WTC11 (cell line): ENCODE data around the gene SLC5A12. TPM values are rescaled to one million over a fixed set of nuclear protein-coding genes. Genes with fewer than 3 reads are reported as not detected.

Experiments
- ATAC-seq: fragments of 200-7000 bp; cut with Tn5 transposase; 2 replicates; pipeline ENCODE4 v1.10.0; 2021; ENCODE audit warnings: mild to moderate bottlenecking, moderate library complexity
- CTCF ChIA-PET: fragments of 300-600 bp; sonication (Branson Sonifier 250); formaldehyde crosslinking; loops from one replicate; lab custom pipeline; 2021; ENCODE audit warnings: antibody characterized with exemption; lab: Charles Lee
- POLR2A ChIA-PET: fragments of 350-600 bp; sonication (Branson Sonifier 250); formaldehyde crosslinking; loops from one replicate; lab custom pipeline; 2021; ENCODE audit warnings: antibody characterized with exemption; lab: Charles Lee
- DNase-seq: peaks from one replicate; pipeline ENCODE4 v3.0.0; 2021; ENCODE audit warnings: low spot score
- H3K27ac Mint-ChIP-seq: 2 replicates; pipeline ENCODE4 v1.8.0; 2021; ENCODE audit warnings: mixed read lengths
- H3K27me3 Mint-ChIP-seq: 2 replicates; pipeline ENCODE4 v1.8.0; 2021; ENCODE audit warnings: low read depth, mild to moderate bottlenecking, moderate library complexity, mixed read lengths
- H3K36me3 Mint-ChIP-seq: 2 replicates; pipeline ENCODE4 v1.8.0; 2021; ENCODE audit warnings: mixed read lengths
- H3K4me1 Mint-ChIP-seq: 2 replicates; pipeline ENCODE4 v1.8.0; 2022; ENCODE audit warnings: mixed read lengths
- H3K4me3 Mint-ChIP-seq: 2 replicates; pipeline ENCODE4 v1.8.0; 2021; ENCODE audit warnings: mild to moderate bottlenecking, moderate library complexity, mixed read lengths
- H3K9me3 Mint-ChIP-seq: 2 replicates; pipeline ENCODE4 v1.8.0; 2021; ENCODE audit warnings: mixed read lengths
- ATF6 ChIP-seq: sonication (generic); formaldehyde crosslinking; IDR thresholded peaks from 2 replicates; pipeline ENCODE4 v1.8.1; 2023; ENCODE audit warnings: mild to moderate bottlenecking, missing genetic modification reagents
- E2F5 ChIP-seq: sonication (generic); formaldehyde crosslinking; IDR thresholded peaks from 2 replicates; pipeline ENCODE4 v1.8.1; 2022; ENCODE audit warnings: mild to moderate bottlenecking, moderate library complexity, missing genetic modification reagents
- ELF4 ChIP-seq: sonication (generic); formaldehyde crosslinking; IDR thresholded peaks from 2 replicates; pipeline ENCODE4 v1.8.1; 2022; ENCODE audit warnings: low read depth, mild to moderate bottlenecking, moderate library complexity, missing genetic modification reagents
- GABPB1 ChIP-seq: sonication (generic); formaldehyde crosslinking; IDR thresholded peaks from 2 replicates; pipeline ENCODE4 v1.8.1; 2023; ENCODE audit warnings: mild to moderate bottlenecking, missing genetic modification reagents
- IRF2 ChIP-seq: sonication (generic); formaldehyde crosslinking; IDR thresholded peaks from 2 replicates; pipeline ENCODE4 v1.8.0; 2022; ENCODE audit warnings: low read depth, missing genetic modification reagents, borderline replicate concordance
- JUN ChIP-seq: sonication (generic); formaldehyde crosslinking; IDR thresholded peaks from 2 replicates; pipeline ENCODE4 v1.8.0; 2023; ENCODE audit warnings: mild to moderate bottlenecking, missing genetic modification reagents
- KAT7 ChIP-seq: sonication (generic); formaldehyde crosslinking; IDR thresholded peaks from 2 replicates; pipeline ENCODE4 v1.8.1; 2023; ENCODE audit warnings: missing genetic modification reagents, mild to moderate bottlenecking, borderline replicate concordance
- NFE2L1 ChIP-seq: sonication (generic); formaldehyde crosslinking; IDR thresholded peaks from 2 replicates; pipeline ENCODE4 v1.8.1; 2023; ENCODE audit warnings: missing genetic modification reagents
- NR2C2 ChIP-seq: sonication (generic); formaldehyde crosslinking; IDR thresholded peaks from 2 replicates; pipeline ENCODE4 v1.8.0; 2022; ENCODE audit warnings: mild to moderate bottlenecking, missing genetic modification reagents
- NR3C1 ChIP-seq: sonication (generic); formaldehyde crosslinking; conservative IDR thresholded peaks from 2 replicates; pipeline ENCODE4 v1.8.1; 2023; ENCODE audit warnings: low read depth, mild to moderate bottlenecking, missing genetic modification reagents
- PRRX2 ChIP-seq: fragments of 250-450 bp; sonication (Bioruptor Pico); IDR thresholded peaks from 2 replicates; pipeline ENCODE4 v1.8.0; 2021; ENCODE audit warnings: mild to moderate bottlenecking
- RELA ChIP-seq: sonication (generic); formaldehyde crosslinking; IDR thresholded peaks from 2 replicates; pipeline ENCODE4 v1.8.1; 2022; ENCODE audit warnings: missing genetic modification reagents, mild to moderate bottlenecking, borderline replicate concordance
- TEAD4 ChIP-seq: sonication (generic); formaldehyde crosslinking; IDR thresholded peaks from 2 replicates; pipeline ENCODE4 v1.8.0; 2022; ENCODE audit warnings: mild to moderate bottlenecking, missing genetic modification reagents
- ZBTB21 ChIP-seq: sonication (generic); formaldehyde crosslinking; IDR thresholded peaks from 2 replicates; pipeline ENCODE4 v1.8.1; 2023; ENCODE audit warnings: mild to moderate bottlenecking, missing genetic modification reagents, borderline replicate concordance
- ZMAT4 ChIP-seq: fragments of 250-450 bp; sonication (Bioruptor Pico); IDR thresholded peaks from 2 replicates; pipeline ENCODE4 v1.9.0; 2021; ENCODE audit warnings: mild to moderate bottlenecking
- ZNF121 ChIP-seq: sonication (generic); formaldehyde crosslinking; IDR thresholded peaks from 2 replicates; pipeline ENCODE4 v1.8.0; 2023; ENCODE audit warnings: missing genetic modification reagents
- ZNF263 ChIP-seq: sonication (generic); formaldehyde crosslinking; IDR thresholded peaks from 2 replicates; pipeline ENCODE4 v1.8.1; 2022; ENCODE audit warnings: low read depth, mild to moderate bottlenecking, moderate library complexity, missing genetic modification reagents
- ZNF396 ChIP-seq: fragments of 250-450 bp; sonication (Bioruptor Pico); IDR thresholded peaks from 2 replicates; pipeline ENCODE4 v1.8.0; 2021; ENCODE audit warnings: mild to moderate bottlenecking, moderate library complexity, borderline replicate concordance
- total RNA-seq: library from RNA; stranded (reverse); gene quantifications from 3 replicates; pipeline ENCODE4 v1.2.3, GENCODE V29; 2021
- TF ChIP-seq, protein P1 (sequence below): sonication (generic); formaldehyde crosslinking; IDR thresholded peaks from 2 replicates; pipeline ENCODE4 v1.8.0; 2022; ENCODE audit warnings: mild to moderate bottlenecking, missing genetic modification reagents
- TF ChIP-seq, protein P2 (sequence below): fragments of 250-450 bp; sonication (Bioruptor Pico); conservative IDR thresholded peaks from 2 replicates; pipeline ENCODE4 v1.9.0; 2021; ENCODE audit warnings: mild to moderate bottlenecking
- TF ChIP-seq, protein P3 (sequence below): sonication (generic); formaldehyde crosslinking; conservative IDR thresholded peaks from 2 replicates; pipeline ENCODE4 v1.8.1; 2023; ENCODE audit warnings: mild to moderate bottlenecking, low read depth, missing genetic modification reagents, moderate library complexity
- TF ChIP-seq, protein P4 (sequence below): sonication (generic); formaldehyde crosslinking; IDR thresholded peaks from 2 replicates; pipeline ENCODE4 v1.8.0; 2022; ENCODE audit warnings: mild to moderate bottlenecking, missing genetic modification reagents
- TF ChIP-seq, protein P5 (sequence below): sonication (generic); formaldehyde crosslinking; conservative IDR thresholded peaks from 2 replicates; pipeline ENCODE4 v1.8.1; 2022; ENCODE audit warnings: mild to moderate bottlenecking, missing genetic modification reagents

The SLC5A12 gene
- total RNA-seq, 1 experiment from 2014 or later: 1.9 TPM

DNA sequence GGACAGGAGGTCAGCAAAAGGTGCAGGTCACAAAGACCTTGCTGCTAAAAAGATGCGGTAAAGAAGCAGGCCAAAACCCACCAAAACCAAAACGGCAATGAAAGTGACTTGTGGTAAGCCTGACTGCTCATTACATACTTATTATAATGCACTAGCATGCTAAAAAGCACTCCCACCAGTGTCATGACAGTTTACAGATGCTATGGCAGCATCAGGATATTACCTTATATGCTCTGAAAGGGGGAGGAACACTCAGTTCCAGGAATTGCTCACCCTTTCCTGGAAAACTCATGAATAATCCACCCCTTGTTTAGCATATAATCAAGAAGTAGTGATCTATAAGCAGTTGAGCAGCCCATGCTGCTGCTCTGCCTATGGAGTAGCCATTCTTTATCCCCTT, 45.2 kb upstream of the SLC5A12 start:
- no peak for ATAC-seq
- Mint-ChIP-seq H3K4me1 (peaks cover 12% of the 10 kb centered on the region), H3K9me3 (peaks cover 4% of the 10 kb centered on the region), H3K27ac (no peak overlapping the region), H3K36me3 (no peaks in the 10 kb centered on the region), H3K4me3 (no peak overlapping the region), H3K27me3 (peaks cover 4% of the 10 kb centered on the region; the same call in 1 of the 2 replicates)
- TF ChIP-seq, protein P1, sequence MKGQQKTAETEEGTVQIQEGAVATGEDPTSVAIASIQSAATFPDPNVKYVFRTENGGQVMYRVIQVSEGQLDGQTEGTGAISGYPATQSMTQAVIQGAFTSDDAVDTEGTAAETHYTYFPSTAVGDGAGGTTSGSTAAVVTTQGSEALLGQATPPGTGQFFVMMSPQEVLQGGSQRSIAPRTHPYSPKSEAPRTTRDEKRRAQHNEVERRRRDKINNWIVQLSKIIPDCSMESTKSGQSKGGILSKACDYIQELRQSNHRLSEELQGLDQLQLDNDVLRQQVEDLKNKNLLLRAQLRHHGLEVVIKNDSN (CRISPR knock-in tag): no peak
- TF ChIP-seq JUN (CRISPR knock-in tag) (no peak), ZNF263 (CRISPR knock-in tag) (no peak), GABPB1 (CRISPR knock-in tag) (no peak), NR2C2 (CRISPR knock-in tag) (no peak), ZNF396 (CRISPR knock-in tag) (no peak), PRRX2 (no peak), ATF6 (no peak), ZMAT4 (CRISPR knock-in tag) (no peak), RELA (CRISPR knock-in tag) (no peak), NFE2L1 (CRISPR knock-in tag) (no peak), ZBTB21 (CRISPR knock-in tag) (no peak), IRF2 (CRISPR knock-in tag) (no peak), ZNF121 (CRISPR knock-in tag) (no peak), ELF4 (no peak), KAT7 (CRISPR knock-in tag) (no peak)
- TF ChIP-seq, protein P2, sequence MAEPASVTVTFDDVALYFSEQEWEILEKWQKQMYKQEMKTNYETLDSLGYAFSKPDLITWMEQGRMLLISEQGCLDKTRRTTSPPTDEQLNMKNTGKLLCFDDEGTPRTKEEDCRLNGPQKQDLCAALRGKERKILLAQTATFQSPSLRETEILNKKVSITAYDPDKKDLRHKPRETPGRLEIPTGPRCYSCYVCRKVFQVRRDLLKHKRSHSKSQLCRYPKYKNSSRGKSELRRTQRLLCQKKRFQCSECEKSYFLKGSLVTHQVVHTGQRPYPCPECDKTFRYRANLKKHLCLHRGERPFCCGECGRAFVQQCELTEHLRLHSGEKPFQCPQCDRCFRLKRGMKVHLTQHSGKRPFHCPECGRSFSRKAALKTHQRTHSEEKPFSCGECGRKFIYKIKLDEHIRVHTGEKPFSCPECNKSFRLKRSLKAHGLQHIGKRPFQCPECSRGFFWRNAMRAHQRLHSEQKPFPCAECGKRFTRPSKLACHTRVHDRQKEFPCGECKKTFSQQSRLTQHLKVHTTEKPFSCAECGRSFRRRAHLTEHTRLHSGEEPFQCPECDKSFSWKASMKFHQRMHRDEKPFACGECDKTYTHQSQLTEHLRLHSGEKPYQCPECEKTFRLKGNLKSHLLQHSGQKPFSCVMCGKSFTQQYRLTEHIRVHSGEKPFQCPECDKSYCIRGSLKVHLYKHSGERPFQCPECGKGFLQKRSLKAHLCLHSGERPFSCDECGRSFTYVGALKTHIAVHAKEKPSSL (CRISPR knock-in tag): no peak
- TF ChIP-seq, protein P3, sequence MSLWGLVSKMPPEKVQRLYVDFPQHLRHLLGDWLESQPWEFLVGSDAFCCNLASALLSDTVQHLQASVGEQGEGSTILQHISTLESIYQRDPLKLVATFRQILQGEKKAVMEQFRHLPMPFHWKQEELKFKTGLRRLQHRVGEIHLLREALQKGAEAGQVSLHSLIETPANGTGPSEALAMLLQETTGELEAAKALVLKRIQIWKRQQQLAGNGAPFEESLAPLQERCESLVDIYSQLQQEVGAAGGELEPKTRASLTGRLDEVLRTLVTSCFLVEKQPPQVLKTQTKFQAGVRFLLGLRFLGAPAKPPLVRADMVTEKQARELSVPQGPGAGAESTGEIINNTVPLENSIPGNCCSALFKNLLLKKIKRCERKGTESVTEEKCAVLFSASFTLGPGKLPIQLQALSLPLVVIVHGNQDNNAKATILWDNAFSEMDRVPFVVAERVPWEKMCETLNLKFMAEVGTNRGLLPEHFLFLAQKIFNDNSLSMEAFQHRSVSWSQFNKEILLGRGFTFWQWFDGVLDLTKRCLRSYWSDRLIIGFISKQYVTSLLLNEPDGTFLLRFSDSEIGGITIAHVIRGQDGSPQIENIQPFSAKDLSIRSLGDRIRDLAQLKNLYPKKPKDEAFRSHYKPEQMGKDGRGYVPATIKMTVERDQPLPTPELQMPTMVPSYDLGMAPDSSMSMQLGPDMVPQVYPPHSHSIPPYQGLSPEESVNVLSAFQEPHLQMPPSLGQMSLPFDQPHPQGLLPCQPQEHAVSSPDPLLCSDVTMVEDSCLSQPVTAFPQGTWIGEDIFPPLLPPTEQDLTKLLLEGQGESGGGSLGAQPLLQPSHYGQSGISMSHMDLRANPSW (CRISPR knock-in tag): no peak
- DNase-seq: no peak
- ChIA-PET CTCF (no interaction called here), POLR2A (no interaction called here)

DNA sequence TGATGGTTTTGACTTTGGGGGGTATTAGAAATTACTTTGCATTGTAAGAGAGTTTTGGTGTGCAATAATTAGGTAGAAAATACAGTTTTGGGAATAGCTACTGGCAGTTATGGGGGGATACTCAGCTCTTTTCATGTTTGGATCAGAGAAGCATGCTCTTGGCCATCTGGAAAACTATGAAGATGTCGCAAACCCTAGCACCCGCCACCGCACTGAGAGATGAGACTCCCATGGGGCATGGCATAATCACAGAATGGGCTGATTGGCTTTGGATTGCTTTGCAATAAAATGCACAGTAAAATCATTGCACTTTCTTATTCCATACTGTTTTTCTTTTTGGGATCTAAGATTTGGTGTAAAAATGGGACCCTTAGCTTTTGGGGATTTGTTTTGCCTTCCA, 43.5 kb upstream of the SLC5A12 start:
- no peak for DNase-seq
- Mint-ChIP-seq H3K36me3 (no peaks in the 10 kb centered on the region), H3K27ac (no peak overlapping the region), H3K4me1 (peaks cover 20% of the 10 kb centered on the region), H3K9me3 (peaks cover 4% of the 10 kb centered on the region), H3K27me3 (peaks cover 4% of the 10 kb centered on the region; the same call in 1 of the 2 replicates), H3K4me3 (no peak overlapping the region)
- ChIA-PET POLR2A (no interaction called here), CTCF (no interaction called here)
- no peak for ATAC-seq
- TF ChIP-seq NR3C1: no peak
- TF ChIP-seq E2F5: no peak
- TF ChIP-seq, protein P4, sequence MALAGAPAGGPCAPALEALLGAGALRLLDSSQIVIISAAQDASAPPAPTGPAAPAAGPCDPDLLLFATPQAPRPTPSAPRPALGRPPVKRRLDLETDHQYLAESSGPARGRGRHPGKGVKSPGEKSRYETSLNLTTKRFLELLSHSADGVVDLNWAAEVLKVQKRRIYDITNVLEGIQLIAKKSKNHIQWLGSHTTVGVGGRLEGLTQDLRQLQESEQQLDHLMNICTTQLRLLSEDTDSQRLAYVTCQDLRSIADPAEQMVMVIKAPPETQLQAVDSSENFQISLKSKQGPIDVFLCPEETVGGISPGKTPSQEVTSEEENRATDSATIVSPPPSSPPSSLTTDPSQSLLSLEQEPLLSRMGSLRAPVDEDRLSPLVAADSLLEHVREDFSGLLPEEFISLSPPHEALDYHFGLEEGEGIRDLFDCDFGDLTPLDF (CRISPR knock-in tag): no peak
- TF ChIP-seq, protein P5, sequence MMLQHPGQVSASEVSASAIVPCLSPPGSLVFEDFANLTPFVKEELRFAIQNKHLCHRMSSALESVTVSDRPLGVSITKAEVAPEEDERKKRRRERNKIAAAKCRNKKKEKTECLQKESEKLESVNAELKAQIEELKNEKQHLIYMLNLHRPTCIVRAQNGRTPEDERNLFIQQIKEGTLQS (CRISPR knock-in tag): no peak
- TF ChIP-seq NR2C2 (CRISPR knock-in tag): no peak
- TF ChIP-seq TEAD4 (CRISPR knock-in tag): no peak
